ENCODE results near the gene TNS1.

DNA sequence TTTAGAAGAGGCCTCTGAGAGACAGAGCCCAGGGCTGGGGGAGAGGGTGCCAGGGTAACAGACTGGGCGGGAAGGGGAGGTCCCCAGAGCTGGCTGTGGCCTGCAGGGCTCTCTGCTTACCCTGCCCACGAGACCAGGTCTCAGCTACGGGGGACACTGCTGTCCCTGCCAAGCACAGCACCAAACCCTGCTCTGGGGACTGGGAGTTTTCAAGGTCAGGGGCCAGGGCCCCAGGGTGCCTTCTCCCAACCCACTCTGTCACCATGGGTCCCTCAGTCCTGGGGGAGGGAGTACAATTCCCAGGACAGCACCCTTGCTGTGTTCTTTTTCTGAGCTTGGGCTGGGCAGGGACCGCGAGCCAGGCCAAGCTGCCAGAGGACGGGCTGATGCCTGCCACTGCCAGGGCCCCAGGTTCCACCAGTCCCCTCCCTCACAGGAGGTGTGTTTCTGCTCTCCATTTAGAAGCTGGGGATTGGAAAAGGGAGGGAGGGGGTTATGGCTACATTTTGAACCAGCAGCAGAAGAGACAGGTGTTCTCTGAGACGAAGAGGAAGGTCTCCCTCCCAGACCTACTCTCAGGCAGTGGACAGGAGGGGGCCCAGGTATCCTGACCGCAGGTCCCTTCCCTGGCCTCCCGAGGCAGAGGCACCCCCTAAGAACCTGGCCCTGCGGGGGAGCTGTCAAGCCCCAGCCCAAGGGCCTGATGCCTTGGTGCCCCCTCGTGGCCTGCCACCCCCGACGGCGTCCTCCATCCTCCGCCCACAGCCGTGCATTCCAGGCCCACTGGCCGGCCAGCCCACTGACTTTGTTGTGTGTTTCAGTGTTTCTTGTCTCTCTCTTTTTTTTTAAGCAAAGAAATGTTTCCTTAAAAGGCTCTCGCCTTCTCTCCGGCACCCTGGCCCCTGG lies 80.4 kb downstream of the TNS1 start:
- TF ChIP-seq, protein P1, sequence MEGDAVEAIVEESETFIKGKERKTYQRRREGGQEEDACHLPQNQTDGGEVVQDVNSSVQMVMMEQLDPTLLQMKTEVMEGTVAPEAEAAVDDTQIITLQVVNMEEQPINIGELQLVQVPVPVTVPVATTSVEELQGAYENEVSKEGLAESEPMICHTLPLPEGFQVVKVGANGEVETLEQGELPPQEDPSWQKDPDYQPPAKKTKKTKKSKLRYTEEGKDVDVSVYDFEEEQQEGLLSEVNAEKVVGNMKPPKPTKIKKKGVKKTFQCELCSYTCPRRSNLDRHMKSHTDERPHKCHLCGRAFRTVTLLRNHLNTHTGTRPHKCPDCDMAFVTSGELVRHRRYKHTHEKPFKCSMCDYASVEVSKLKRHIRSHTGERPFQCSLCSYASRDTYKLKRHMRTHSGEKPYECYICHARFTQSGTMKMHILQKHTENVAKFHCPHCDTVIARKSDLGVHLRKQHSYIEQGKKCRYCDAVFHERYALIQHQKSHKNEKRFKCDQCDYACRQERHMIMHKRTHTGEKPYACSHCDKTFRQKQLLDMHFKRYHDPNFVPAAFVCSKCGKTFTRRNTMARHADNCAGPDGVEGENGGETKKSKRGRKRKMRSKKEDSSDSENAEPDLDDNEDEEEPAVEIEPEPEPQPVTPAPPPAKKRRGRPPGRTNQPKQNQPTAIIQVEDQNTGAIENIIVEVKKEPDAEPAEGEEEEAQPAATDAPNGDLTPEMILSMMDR (IDR thresholded peaks at IDR 0.05; ENCODE audit: insufficient read depth, low read length) = no peak
- TF ChIP-seq POLR2AphosphoS5 (IDR thresholded peaks at IDR 0.05; ENCODE audit: low read depth) (no peak), GABPA (IDR thresholded peaks at IDR 0.05; ENCODE audit: low read depth) (no peak), SPI1 (IDR thresholded peaks at IDR 0.05; ENCODE audit: borderline replicate concordance, low read depth) (no peak)
